RCC 7860 (cell line): Measurements from ENCODE around the gene MIS18A.
A peak's percentile ranks its signal among the peaks of the same experiment; 100 is the strongest.
"Not testable (repeated sequence)": the region's sequence is repeated elsewhere in the genome, so short reads cannot be mapped to it uniquely, and the experiment has no call there.

Experiments used
- DNase-seq: peaks from one replicate; pipeline ENCODE4 v3.0.0-alpha.2; 2015; ENCODE audit warnings: low spot score
- FAIRE-seq: peaks from 2 replicates; lab custom pipeline; 2012; peaks lifted over from hg19 to GRCh38; lab: Jason Lieb, UNC

Gene MIS18A, protein sequence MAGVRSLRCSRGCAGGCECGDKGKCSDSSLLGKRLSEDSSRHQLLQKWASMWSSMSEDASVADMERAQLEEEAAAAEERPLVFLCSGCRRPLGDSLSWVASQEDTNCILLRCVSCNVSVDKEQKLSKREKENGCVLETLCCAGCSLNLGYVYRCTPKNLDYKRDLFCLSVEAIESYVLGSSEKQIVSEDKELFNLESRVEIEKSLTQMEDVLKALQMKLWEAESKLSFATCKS

DNA sequence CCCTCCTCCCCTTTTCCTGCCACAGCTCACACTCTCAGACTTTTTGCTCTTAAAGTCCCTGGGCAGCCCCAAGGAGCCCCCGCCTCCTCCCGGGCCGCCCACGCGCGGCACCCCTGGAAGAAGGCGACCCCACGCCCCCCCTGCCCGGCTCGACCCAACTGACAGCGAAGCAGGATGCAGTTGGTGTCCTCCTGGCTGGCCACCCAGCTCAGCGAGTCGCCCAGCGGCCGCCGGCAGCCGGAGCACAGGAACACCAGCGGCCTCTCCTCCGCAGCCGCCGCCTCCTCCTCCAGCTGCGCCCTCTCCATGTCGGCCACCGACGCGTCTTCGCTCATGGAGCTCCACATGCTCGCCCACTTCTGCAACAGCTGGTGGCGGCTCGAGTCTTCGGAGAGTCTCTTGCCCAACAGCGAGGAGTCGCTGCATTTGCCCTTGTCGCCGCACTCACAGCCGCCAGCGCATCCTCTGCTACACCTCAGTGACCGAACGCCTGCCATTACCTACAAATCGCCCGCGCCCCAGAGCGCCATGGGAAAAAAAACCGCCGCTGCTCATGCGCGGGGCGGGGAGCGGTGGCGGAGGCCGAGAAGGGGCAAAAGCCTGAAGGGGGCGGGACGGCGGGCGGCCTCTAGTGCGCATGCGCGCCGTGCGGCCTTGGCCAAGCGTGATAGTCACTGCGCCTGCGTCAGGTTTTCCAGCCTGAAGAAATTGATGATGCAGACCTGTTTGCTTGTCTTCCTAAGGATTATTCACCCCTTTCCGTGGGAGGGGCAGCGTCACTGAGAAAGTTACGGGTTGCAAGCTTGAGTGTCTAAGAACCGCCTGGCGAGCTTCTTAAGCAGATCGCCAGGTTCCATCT lies at the start of gene MIS18A:
MIS18A (minus strand) TSS at position 532 of the 859 bp plus-strand sequence; CDS start at position 497, 35 bp downstream.
- peak; percentile 69 for FAIRE-seq
- DNase-seq: peak; percentile 94

DNA sequence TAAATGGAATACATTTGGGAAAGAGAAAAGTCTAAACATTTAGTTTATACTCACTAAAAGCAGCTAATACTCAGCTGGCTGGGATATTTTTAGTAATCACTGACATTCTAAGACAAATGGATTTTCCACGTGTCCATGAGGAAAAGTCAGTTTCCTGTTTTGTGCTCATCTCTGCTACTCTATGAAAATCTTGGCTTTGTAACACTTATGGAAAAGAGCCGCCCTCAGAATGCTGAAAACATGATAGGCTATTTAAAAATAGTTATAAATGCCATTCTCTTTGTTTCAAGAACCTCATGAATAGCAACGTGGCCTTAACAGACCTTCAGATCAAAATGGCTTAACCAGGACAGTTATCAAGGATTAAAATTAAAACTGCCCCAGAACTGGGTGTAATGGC lies 49.7 kb upstream of the MIS18A start:
- FAIRE-seq (no peak), DNase-seq (no peak)

DNA sequence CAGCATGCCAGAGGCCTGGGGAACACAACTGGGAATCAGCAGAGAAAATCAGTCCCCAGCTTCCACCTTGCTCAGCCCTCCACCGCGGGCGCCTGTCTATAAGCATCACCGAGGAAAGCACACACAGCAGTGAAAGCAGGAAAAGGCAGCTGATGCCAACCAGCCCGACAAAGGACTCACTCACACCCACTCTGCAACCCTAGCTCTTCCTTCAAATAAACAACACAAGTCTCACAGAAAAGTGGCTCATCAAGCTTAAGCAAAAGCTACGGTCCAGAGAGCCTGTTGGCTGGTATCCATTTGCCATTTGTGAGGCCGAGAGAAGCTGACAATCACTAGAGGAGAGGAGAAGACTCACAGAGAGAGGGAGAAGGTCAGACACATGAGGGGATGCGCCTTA lies 46.9 kb upstream of the MIS18A start:
- FAIRE-seq: no peak
- no peak for DNase-seq

DNA sequence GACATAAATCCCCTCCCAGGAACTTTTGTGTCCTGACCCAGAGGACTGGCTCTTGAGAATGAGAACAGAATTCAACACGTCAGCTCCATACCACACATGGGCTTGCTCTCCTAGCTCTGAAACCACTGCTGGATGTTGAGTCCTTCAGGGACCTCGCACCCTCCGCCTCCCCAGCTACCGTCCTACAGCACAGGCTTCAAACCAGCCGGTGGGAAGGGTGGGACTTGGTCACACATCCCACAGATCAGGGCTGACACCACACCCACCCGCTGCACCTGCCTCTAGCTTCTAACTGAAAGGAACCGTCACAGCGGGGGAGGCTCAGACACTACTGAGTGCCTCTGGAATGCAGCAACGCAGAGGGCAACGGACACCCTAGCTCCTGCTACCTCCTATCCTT lies 43.8 kb upstream of the MIS18A start:
- FAIRE-seq: no peak
- DNase-seq: no peak

DNA sequence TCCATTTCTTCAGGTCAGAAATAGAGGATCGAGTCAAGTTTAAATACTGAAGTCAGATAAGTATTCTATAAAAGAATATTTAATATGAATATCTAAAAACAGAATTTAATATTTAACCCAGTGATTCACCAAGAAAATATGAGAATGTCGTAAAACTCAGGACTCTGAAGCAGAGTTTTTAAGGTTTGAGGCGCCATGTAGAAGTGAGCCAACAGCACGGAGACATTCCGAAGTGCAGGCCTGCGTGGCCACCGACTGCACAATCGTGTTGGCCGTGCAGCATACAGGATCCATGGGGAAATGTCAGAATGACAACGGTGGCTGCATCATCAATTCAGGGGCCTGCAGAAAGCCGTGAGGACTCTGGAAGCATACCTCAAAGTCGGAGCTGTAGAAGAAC lies 43.3 kb upstream of the MIS18A start:
- FAIRE-seq (no peak), DNase-seq (no peak)

DNA sequence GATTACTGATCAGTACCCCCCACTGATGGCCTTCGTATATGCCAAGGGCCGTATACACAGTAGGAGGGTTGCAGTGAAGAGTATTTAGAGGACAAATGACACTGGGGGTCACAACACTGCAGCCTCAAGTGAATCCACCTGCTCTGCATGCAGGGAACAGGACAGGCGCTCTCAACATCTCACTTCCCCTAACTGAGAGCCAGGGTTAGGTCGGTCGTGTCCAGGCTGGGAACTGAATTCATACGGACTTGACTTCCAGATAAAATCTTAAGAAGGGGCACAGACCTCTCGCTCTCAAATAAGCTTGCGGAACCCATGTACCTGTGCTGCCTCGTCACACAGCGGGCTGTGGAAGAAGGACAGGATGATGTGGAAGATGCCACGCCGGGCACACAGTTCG lies 42.6 kb upstream of the MIS18A start:
- no peak for DNase-seq
- no peak for FAIRE-seq

DNA sequence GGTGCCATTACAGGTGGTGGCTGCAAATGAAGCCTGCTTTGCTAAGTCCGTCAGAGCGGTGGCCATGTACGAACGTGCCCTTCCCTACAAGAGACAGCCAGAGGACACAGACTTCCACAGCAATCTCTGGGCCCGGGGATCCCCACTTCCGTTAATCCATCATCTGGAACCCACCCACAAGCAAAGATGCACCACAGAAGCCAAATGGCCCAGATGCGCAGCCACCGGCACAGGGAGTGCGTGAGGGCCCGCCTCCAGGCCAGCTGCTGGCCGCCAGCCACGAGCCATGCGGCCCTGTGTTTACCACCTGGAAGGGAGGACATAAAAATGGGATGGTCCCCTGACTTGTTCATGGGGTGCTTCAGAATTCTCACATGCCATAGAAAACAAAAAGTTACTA lies 41.9 kb upstream of the MIS18A start:
- DNase-seq (no peak), FAIRE-seq (no peak)

DNA sequence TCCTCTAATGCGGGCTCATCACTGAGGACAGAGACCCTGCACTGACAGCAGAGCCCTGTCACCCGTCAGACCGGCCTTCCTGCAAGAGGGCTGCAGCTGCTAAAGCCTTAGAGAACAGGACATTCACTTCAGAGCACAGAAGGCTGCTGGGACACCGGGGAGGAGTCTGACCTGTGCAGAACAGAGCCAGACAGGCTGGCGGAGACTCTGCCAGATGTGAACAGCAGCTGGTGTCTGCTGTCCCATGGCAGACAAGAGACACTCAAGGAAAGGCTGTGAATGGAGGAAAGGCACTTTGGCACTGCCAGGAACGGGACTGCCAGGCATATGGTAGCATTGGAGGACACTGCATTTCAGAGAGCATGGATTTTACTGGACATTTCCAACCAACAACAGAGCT lies 41.2 kb upstream of the MIS18A start:
- DNase-seq: no peak

DNA sequence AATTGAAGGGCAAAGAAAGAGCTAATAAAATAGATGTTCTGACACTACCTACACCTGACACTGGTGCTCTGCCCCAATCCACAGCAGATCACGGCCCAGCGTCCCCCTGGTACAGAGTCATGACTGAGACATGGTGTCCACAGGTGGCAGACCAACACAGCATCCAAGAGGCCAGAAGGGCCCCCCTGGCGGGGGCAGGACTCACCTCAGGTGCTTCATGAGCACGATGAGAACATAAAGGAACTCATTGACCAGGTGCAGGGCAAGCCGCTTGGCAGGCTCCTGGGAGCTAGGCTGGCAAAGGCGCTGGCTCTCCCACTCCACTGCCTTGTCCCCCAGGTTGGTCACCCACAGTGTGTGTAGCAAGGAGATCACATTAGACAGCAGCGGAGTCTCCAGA lies 40.2 kb upstream of the MIS18A start:
- FAIRE-seq: no peak
- DNase-seq: no peak

More for the DNA sequence above, 41.2 kb upstream of the MIS18A start:
- no peak for FAIRE-seq

DNA sequence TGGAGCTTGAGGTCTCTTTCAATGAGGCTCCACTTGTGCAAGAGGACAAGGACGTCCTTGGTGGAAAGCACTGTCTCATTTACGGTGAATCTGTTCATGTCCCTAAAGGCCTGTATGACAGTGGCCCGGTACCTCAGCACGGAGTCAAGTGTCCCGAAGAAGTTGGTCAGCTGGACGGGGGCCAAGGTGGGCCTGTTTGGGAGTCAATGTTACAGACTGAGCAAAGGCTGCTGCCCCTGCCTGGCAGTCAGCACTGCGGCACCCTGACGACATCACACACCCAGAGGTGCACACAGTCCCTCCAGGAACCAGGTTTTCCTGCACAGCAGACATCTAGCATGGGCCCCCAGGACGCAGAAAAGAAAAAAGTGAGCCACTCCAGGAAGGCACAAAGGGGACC lies 38.9 kb upstream of the MIS18A start:
- FAIRE-seq (no peak), DNase-seq (no peak)

DNA sequence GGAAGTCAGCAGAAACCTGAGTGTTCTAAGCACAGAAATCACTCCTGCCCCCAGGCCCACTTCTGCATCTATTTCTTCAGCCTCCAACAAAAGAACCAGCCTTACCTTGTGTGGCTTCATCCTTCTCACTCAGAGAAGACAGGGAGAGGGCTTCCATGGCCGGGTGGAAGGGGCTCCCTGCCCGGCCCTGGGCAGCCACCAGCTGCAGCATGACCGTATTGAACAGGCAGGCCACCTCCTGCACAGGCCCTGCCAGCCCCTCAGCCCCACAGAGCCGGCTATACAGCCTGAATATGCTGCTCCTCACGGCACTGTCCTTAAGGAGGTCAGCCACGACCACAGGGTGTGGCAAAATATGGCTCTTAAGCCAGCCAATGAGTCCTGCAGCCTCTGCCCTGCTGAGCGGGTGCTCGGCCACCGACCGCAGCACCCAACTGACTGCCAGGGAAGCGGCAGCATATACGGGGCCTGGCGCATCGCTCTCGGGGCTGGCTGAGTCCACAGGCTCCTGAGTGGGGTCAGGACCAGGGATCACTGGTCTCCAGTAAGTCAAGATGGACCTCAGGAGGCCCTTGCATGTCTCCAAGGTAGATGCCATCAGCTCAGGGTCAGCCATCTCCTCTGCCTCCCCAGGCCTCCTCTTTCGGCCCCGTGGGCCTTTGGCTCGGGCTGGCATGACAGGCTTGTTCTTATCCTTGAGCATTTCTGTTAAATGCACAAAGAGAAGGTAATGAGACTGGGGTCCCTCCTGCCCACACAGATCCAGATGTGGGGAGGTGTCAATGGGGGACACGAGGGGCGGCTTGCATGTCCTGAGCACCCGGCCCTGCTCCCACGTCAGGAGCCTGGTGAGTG lies 37.7 kb upstream of the MIS18A start:
- no peak for FAIRE-seq
- no peak for DNase-seq

DNA sequence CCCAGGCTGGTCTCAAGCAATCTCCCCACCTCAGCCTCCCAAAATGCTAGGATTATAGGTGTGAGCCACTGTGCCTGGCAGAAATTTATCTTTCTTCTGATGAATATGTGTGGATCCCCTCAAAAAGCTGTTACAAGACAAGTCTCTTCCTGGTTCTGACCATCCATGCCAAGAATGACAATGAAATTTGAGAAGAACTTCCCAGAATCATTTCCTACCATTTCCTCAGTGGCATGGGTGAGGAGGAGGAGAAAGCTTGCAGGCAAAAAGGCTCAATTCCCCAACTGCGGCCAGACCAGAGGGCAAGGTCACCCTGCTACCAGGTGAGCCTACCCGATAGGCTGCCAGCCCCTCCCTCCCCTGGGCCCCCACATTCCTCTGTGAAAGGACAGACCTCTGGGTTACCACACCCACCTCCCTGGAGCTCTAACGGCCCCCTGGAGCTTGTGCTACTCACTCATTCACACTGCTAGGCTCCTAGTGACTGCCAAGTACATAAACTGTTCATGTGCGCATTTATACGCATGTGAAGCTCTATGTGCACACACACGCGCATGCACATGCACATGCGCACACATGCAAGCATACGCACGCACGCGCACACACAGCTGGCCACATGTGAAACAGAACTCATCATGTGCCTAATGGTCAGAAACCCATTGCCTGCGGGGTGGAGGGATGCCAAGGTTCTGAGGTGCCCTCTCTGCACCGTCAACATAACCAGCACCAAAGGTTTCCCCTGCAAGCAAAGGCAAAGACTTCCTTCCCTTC lies 36.8 kb upstream of the MIS18A start:
- FAIRE-seq (no peak), DNase-seq (no peak)

DNA sequence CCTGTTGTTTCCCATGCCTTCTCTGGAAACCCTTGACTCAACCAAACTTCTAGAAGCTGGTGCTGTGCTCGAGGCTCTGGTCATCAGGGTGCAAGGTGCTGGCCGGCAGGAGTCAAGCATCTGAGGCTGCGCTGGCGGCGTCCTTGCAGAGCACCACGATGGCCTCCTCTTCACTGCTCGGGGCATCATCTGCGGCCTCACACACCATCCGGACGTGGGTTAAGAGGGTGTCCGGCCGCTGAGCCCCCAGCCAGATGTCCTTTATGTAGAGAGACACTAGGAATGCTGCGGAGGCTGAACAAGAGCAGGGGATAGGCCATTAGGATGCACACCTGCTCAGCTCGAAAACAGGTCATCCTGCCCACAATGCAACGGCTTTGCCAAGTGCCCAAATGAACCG lies 36.0 kb upstream of the MIS18A start:
- FAIRE-seq (no peak), DNase-seq (no peak)

DNA sequence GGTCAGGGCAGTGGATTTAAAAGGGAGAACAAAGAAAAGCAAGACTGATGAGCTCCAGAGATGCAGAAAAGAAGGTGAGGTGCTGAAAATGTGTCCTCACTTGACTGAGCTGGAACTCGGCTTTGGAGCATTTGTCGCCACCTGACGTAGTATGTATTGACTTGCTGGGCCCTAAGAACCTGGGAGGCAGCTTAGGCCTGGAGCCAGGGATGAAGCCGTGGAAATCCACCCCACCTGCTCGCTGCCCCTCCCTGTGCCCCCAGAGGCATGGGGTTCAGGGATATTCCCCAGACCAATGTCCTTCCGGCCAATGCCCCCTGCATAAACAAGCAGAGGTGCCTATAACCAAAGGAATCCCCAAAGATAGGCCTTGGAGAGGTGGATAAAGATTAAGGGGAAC lies 34.1 kb upstream of the MIS18A start:
- DNase-seq (no peak), FAIRE-seq (no peak)

DNA sequence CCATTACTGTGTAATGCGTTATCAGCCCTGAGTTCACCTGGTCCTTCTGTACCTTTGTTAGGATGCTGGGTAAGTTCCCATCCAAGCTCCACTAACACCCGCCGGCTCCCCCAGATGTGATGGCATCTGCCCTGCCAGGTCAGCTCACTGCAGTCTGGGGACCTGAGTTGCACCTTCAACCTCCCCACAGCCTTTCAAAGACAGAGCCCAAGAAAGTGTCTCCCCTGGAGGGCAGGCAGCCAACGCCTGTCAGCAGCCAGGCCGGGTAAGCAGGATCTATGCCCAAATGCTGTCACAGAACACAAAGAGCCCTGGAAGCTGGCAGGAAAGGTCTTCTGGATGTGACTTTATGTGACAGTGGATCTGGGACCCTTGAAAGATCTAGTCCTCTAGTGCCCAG lies 33.5 kb upstream of the MIS18A start:
- DNase-seq (no peak), FAIRE-seq (no peak)

DNA sequence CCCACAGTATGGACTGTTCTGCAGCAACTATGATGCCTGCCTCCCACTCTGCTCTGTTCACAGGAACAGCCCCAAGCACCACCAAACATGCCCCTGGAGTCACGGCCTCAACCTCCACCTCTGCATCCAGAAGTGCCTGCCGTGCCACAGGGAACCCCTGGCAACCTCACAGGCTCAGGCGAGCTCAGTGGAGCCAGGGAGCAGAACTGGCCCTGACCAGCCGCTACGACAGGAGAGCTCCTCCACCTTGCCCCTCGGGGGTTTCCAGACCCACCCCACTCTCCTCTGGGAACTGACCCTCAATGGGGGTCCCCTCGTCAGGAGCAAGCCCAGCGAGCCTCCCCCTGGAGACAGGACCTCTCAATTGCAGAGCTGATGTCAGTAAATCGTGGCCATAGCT lies 32.8 kb upstream of the MIS18A start:
- DNase-seq: no peak
- FAIRE-seq: no peak

DNA sequence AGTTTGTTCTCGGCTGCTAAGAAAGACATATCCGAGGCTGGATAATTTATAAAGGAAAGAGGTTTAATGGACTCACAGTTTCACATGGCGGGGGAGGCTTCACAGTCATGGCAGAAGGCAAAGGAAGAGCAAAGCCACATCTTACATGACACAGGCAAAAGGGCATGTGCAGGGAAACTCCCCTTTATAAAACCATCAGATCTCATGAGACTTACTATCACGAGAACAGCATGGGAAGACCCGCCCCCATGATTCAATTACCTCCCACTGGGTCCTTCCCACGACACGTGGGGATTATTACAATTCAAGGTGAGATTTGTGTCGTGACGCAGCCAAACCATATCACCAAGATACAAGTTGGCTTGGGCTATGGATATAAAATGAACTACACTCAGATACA lies 32.1 kb upstream of the MIS18A start:
- FAIRE-seq, DNase-seq: not testable (repeated sequence)

DNA sequence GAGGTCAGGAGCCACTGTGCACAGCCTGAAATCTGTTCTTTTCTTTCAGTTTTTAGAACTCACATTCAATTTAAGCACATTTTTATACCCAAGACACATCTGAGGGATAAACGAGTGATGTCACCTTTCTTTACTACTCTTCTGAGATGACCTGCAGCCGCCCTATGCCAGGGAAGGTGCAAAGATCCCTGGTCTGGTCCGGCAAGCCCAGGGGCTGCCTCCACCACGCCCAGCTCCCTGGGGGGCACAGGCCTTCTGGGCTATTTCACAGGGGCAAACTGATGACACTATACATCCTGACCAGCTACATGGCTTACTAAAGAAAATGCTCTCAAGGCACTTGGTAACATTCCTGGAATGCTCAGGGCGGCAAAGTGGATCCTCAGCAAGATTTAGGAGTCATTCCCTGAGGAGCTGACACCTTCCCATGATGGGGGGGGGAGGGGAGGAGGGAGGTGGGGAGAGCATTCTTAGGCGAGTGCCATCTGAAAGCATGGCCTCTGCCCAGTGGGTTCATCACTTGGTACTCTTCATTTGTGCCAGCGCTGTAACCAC lies 31.1 kb upstream of the MIS18A start:
- DNase-seq (no peak), FAIRE-seq (no peak)

DNA sequence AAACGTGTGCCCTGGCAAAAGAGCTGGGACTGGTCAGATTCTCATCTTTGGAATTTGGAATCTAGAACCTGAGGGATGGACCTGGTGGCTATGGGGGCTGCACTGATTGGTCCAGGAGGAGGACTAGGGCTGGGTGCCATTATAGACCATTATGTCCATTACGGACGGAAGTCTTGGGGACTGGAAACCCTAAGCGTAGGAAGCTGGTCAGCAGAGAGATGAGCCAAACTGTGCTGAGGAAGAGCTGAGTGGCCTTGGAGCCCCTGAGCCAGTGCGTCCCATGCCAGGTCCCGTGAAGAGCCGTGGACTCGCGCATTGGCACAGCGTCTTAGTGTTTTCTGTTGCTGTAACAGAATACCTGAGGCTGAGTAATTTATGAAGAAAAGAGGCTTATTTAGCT lies 29.8 kb upstream of the MIS18A start:
- DNase-seq (no peak), FAIRE-seq (no peak)

DNA sequence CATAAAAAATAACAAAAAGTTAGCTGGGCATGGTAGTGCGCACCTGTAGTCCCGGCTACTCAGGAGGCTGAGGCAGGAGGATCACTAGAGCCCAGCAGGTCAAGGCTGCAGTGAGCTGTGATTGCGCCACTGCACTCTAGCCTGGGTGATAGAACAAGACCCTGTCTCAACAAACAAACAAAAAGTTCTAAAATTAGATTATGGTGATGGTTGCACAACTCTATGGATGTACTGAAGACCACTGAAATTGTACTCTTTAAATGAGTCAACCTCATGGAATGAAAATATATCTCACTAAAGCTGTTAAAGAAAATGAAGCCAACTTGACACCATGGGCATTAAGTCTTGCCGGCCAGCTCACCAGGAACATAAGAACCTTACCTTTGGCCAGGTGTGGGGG lies 28.9 kb upstream of the MIS18A start:
- DNase-seq: no peak

More for the DNA sequence above, 28.9 kb upstream of the MIS18A start:
- FAIRE-seq: no peak
